ENCODE data around the gene BRSK1.
A peak's percentile ranks its signal among the peaks of the same experiment; 100 is the strongest.

BRSK1 gene

DNA sequence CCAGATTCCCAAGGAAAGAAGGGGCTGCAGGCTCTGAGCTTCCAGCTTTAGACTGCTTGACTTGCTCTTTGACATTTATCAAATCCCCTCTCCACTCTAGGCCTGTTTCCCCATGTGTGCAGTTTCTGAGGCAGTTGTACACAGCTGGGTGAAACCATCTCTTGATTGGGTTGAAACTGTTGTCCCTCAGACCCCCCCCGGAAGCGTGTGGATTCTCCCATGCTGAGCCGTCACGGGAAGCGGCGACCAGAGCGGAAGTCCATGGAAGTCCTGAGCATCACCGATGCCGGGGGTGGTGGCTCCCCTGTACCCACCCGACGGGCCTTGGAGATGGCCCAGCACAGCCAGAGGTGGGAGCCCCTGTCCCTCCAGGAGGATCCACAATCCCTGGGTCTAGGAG, 19.7 kb downstream of the BRSK1 start:
- DNase-seq, result no peak
- Histone ChIP-seq H3K27me3 (ENCODE audit: insufficient read depth, low read length, poor library complexity) (no peaks in the 10 kb centered on the region), H3K79me2 (ENCODE audit: insufficient read depth, low read length) (peaks cover 14% of the 10 kb centered on the region), H3K9ac (ENCODE audit: low read depth, low read length) (no peak overlapping the region), H3K4me2 (ENCODE audit: insufficient read depth, low read length) (no peak overlapping the region), H3K4me3 (ENCODE audit: low read depth in 1 of 2, low read length in 2 of 2) (no peak overlapping the region), H3K36me3 (ENCODE audit: insufficient read depth, low read length) (peaks cover 29% of the 10 kb centered on the region), H3K9me3 (ENCODE audit: insufficient read depth, low read length, severe bottlenecking) (no peaks in the 10 kb centered on the region), H3K27ac (ENCODE audit: low read length) (no peak overlapping the region), H2AFZ (ENCODE audit: low read depth, low read length) (no peak overlapping the region), H3K4me1 (ENCODE audit: insufficient read depth, low read length) (peaks cover 26% of the 10 kb centered on the region), H4K20me1 (ENCODE audit: insufficient read depth, low read length) (no peaks in the 10 kb centered on the region)
- ATAC-seq (ENCODE audit: insufficient read depth, low read depth), result no peak
- no peak for TF ChIP-seq EZH2 (IDR thresholded peaks at IDR 0.05; ENCODE audit: borderline replicate concordance, low read depth, low read length, severe bottlenecking)
- TF ChIP-seq, protein P1, sequence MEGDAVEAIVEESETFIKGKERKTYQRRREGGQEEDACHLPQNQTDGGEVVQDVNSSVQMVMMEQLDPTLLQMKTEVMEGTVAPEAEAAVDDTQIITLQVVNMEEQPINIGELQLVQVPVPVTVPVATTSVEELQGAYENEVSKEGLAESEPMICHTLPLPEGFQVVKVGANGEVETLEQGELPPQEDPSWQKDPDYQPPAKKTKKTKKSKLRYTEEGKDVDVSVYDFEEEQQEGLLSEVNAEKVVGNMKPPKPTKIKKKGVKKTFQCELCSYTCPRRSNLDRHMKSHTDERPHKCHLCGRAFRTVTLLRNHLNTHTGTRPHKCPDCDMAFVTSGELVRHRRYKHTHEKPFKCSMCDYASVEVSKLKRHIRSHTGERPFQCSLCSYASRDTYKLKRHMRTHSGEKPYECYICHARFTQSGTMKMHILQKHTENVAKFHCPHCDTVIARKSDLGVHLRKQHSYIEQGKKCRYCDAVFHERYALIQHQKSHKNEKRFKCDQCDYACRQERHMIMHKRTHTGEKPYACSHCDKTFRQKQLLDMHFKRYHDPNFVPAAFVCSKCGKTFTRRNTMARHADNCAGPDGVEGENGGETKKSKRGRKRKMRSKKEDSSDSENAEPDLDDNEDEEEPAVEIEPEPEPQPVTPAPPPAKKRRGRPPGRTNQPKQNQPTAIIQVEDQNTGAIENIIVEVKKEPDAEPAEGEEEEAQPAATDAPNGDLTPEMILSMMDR (IDR thresholded peaks at IDR 0.05; ENCODE audit: borderline replicate concordance, extremely low read depth, low read length, poor library complexity, severe bottlenecking), result no peak

DNA sequence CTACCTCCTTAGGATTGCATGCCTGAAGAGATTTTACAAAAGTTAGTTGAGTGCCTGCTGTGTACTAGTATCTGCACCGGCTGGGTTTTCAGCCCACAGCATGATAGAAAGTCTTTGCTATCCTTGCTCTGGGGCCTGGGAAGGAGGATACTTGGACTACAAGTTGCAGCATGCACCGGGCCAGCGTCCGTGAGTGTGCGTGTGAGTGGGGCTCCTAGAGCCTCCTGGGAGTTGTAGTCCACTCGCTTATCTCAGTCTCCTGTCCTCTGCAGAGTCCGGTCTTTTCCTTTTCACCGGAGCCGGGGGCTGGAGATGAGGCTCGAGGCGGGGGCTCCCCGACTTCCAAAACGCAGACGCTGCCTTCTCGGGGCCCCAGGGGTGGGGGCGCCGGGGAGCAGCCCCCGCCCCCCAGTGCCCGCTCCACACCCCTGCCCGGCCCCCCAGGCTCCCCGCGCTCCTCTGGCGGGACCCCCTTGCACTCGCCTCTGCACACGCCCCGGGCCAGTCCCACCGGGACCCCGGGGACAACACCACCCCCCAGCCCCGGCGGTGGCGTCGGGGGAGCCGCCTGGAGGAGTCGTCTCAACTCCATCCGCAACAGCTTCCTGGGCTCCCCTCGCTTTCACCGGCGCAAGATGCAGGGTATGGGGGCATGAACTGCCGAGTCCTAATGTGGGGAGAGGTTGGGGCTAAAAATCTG, 20.6 kb downstream of the BRSK1 start:
- Histone ChIP-seq H2AFZ (ENCODE audit: low read depth, low read length) (no peak overlapping the region), H3K9ac (ENCODE audit: low read depth, low read length) (no peak overlapping the region), H3K79me2 (ENCODE audit: insufficient read depth, low read length) (peaks cover 14% of the 10 kb centered on the region), H3K4me2 (ENCODE audit: insufficient read depth, low read length) (no peak overlapping the region), H3K4me1 (ENCODE audit: insufficient read depth, low read length) (peaks cover 26% of the 10 kb centered on the region), H3K36me3 (ENCODE audit: insufficient read depth, low read length) (peaks cover 35% of the 10 kb centered on the region), H3K27ac (ENCODE audit: low read length) (no peak overlapping the region), H3K4me3 (ENCODE audit: low read depth in 1 of 2, low read length in 2 of 2) (no peak overlapping the region), H3K9me3 (ENCODE audit: insufficient read depth, low read length, severe bottlenecking) (no peaks in the 10 kb centered on the region), H3K27me3 (ENCODE audit: insufficient read depth, low read length, poor library complexity) (no peaks in the 10 kb centered on the region), H4K20me1 (ENCODE audit: insufficient read depth, low read length) (no peaks in the 10 kb centered on the region)
- TF ChIP-seq EZH2 (IDR thresholded peaks at IDR 0.05; ENCODE audit: borderline replicate concordance, low read depth, low read length, severe bottlenecking), result no peak
- TF ChIP-seq, protein P1 (IDR thresholded peaks at IDR 0.05; ENCODE audit: borderline replicate concordance, extremely low read depth, low read length, poor library complexity, severe bottlenecking), result no peak
- DNase-seq (peak; percentile 56), ATAC-seq (ENCODE audit: insufficient read depth, low read depth) (peak; percentile 45; the same call in 1 of the 3 replicates)

DNA sequence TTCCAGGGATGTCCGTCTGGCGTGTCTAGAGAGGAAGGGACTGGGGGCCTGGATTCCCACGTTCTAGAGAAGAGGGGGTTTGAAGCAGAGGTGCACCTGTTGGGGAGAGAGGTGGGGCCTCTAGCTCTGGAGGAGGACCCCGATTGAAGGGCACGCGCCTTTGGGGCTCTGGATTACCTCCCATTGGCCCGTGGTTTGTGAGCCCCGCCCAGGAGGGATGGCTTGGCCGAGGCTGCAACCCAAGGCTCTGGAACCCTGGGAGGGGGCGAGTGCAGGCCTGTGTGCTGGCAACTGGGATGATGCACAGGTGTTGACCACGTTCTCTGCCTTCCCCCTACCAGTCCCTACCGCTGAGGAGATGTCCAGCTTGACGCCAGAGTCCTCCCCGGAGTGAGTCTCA, 21.2 kb downstream of the BRSK1 start:
- no peak overlapping the region for H2AFZ ChIP-seq (ENCODE audit: low read depth, low read length)
- peaks cover 26% of the 10 kb centered on the region for H3K4me1 ChIP-seq (ENCODE audit: insufficient read depth, low read length)
- TF ChIP-seq, protein P1 (IDR thresholded peaks at IDR 0.05; ENCODE audit: borderline replicate concordance, extremely low read depth, low read length, poor library complexity, severe bottlenecking), result no peak
- TF ChIP-seq EZH2 (IDR thresholded peaks at IDR 0.05; ENCODE audit: borderline replicate concordance, low read depth, low read length, severe bottlenecking), result no peak
- H3K9me3 ChIP-seq (ENCODE audit: insufficient read depth, low read length, severe bottlenecking), result no peaks in the 10 kb centered on the region
- no peak overlapping the region for H3K4me2 ChIP-seq (ENCODE audit: insufficient read depth, low read length)
- ATAC-seq (ENCODE audit: insufficient read depth, low read depth), result no peak
- H3K79me2 ChIP-seq (ENCODE audit: insufficient read depth, low read length), result peaks cover 14% of the 10 kb centered on the region
- H3K9ac ChIP-seq (ENCODE audit: low read depth, low read length), result no peak overlapping the region
- no peak overlapping the region for H3K4me3 ChIP-seq (ENCODE audit: low read depth in 1 of 2, low read length in 2 of 2)
- H4K20me1 ChIP-seq (ENCODE audit: insufficient read depth, low read length), result no peaks in the 10 kb centered on the region
- no peak overlapping the region for H3K27ac ChIP-seq (ENCODE audit: low read length)
- H3K27me3 ChIP-seq (ENCODE audit: insufficient read depth, low read length, poor library complexity), result no peaks in the 10 kb centered on the region
- DNase-seq, result no peak
- peaks cover 37% of the 10 kb centered on the region for H3K36me3 ChIP-seq (ENCODE audit: insufficient read depth, low read length)
